A549 (cell line): ENCODE data around the gene MAP2K7. TPM values are rescaled to one million over a fixed set of nuclear protein-coding genes. Genes with fewer than 3 reads are reported as not detected.

Experiments used
- ATAC-seq, 2 experiments: fragments of 200-7000 bp in 1 of 2; fragments of >200 bp in 1 of 2; cut with Nextera tagmentation in 1 of 2; cut with Tn5 transposase in 1 of 2; 3 replicates each; pipeline versions ENCODE4 v1.8.0 to v1.9.1; 2018 to 2020; ENCODE audit warnings: mild to moderate bottlenecking in 1 of 2, moderate library complexity in 1 of 2
- CTCF ChIA-PET: fragments of 300-600 bp; sonication (Branson Sonifier 250); formaldehyde crosslinking; extraction: SDS; loops from one replicate; lab custom pipeline; 2021; ENCODE audit warnings: antibody characterized with exemption, inconsistent platforms; lab: Yijun Ruan, JAX
- POLR2A ChIA-PET: fragments of 350-600 bp; formaldehyde crosslinking; extraction: SDS; loops from one replicate; lab custom pipeline; 2021; ENCODE audit warnings: antibody characterized with exemption, inconsistent platforms; lab: Yijun Ruan, JAX
- DNase-seq, 2 experiments: peaks; one replicate each; pipeline versions ENCODE4 v3.0.0 to v3.0.0-alpha.2; 2011 to 2016; ENCODE audit warnings: low read depth in 1 of 2, low spot score in 1 of 2
- FAIRE-seq: peaks from 2 replicates; lab custom pipeline; 2011; peaks lifted over from hg19 to GRCh38; lab: Jason Lieb, UNC
- H3K27ac ChIP-seq, 2 experiments: fragments of >200 bp; sonication (Bioruptor Twin); formaldehyde crosslinking; 3 replicates each; pipeline ENCODE4 v1.5.1; 2016 to 2017
- H3K4me1 ChIP-seq: fragments of >200 bp; sonication (Bioruptor Twin); formaldehyde crosslinking; 3 replicates; pipeline ENCODE4 v1.6.1; 2016
- H3K4me2 ChIP-seq: fragments of >200 bp; sonication (Bioruptor Twin); formaldehyde crosslinking; 3 replicates; pipeline ENCODE4 v1.6.1; 2016
- H3K4me3 ChIP-seq: fragments of >200 bp; sonication (Bioruptor Twin); formaldehyde crosslinking; 3 replicates; pipeline ENCODE4 v1.5.1; 2016
- H3K9me3 ChIP-seq: fragments of >200 bp; sonication (Bioruptor Twin); formaldehyde crosslinking; 3 replicates; pipeline ENCODE4 v1.6.1; 2016
- CBX2 ChIP-seq: fragments of 200-600 bp; sonication (generic); IDR thresholded peaks from 2 replicates; pipeline ENCODE4 v1.6.1; 2016; ENCODE audit warnings: low read depth, mild to moderate bottlenecking, borderline replicate concordance
- CBX8 ChIP-seq: fragments of 200-600 bp; sonication (generic); IDR thresholded peaks from 2 replicates; pipeline ENCODE4 v1.6.1; 2016
- CHD4 ChIP-seq: fragments of 200-600 bp; sonication (generic); IDR thresholded peaks from 2 replicates; pipeline ENCODE4 v1.6.1; 2016; ENCODE audit warnings: antibody characterized with exemption, mild to moderate bottlenecking, borderline replicate concordance
- ELK1 ChIP-seq: fragments of 150-350 bp; IDR thresholded peaks from 2 replicates; pipeline ENCODE4 v1.6.1; 2014; ENCODE audit warnings: low read depth, mild to moderate bottlenecking, low read length
- EP300 ChIP-seq, 2 experiments: fragments of >200 bp; sonication (Bioruptor Twin); formaldehyde crosslinking; IDR thresholded peaks; 2 replicates in 1 of 2; 3 replicates in 1 of 2; pipeline ENCODE4 v1.6.1; 2016 to 2017
- ESRRA ChIP-seq: fragments of 150-350 bp; IDR thresholded peaks from 2 replicates; pipeline ENCODE4 v1.6.1; 2014; ENCODE audit warnings: mild to moderate bottlenecking, low read length, borderline replicate concordance
- FOSL2 ChIP-seq, 2 experiments: fragments of 450-650 bp in 1 of 2; fragments of >200 bp in 1 of 2; sonication (Bioruptor Twin) in 1 of 2; formaldehyde crosslinking; IDR thresholded peaks; 2 replicates each; pipeline versions ENCODE4 v1.5.0 to v1.6.1; 2016 to 2020; ENCODE audit warnings: mild to moderate bottlenecking in 1 of 2, moderate library complexity in 1 of 2
- HEYL ChIP-seq: fragments of 250-450 bp; sonication (Bioruptor Pico); IDR thresholded peaks from 2 replicates; pipeline ENCODE4 v1.8.0; 2021; ENCODE audit warnings: mild to moderate bottlenecking, moderate library complexity
- JUNB ChIP-seq: fragments of >200 bp; sonication (Bioruptor Twin); formaldehyde crosslinking; IDR thresholded peaks from 2 replicates; pipeline ENCODE4 v1.6.1; 2016
- KDM1A ChIP-seq: fragments of 200-600 bp; sonication (generic); IDR thresholded peaks from 2 replicates; pipeline ENCODE4 v1.6.1; 2016; ENCODE audit warnings: low read depth, mild to moderate bottlenecking
- RARB ChIP-seq: fragments of 250-450 bp; sonication (Bioruptor Pico); IDR thresholded peaks from 2 replicates; pipeline ENCODE4 v1.8.0; 2021; ENCODE audit warnings: mild to moderate bottlenecking, moderate library complexity
- RNF2 ChIP-seq: fragments of 200-600 bp; sonication (generic); IDR thresholded peaks from 2 replicates; pipeline ENCODE4 v1.6.1; 2016; ENCODE audit warnings: low read depth, mild to moderate bottlenecking, antibody characterized with exemption, moderate library complexity, borderline replicate concordance
- TFCP2L1 ChIP-seq: fragments of 250-450 bp; sonication (Bioruptor Pico); IDR thresholded peaks from 2 replicates; pipeline ENCODE4 v1.5.0; 2021; ENCODE audit warnings: mild to moderate bottlenecking
- ZNF302 ChIP-seq: fragments of 250-450 bp; sonication (Bioruptor Pico); IDR thresholded peaks from 2 replicates; pipeline ENCODE4 v1.9.0; 2021; ENCODE audit warnings: inconsistent platforms, mild to moderate bottlenecking, moderate library complexity
- WGBS: methylation state at CpG from one replicate; pipeline ENCODE4 v1.1.6; 2017; ENCODE audit errors: missing lambda C conversion rate; 5-methylcytosine and 5-hydroxymethylcytosine counted together
- polyA plus RNA-seq, 4 experiments: library from polyadenylated mRNA; depleted of rRNA in 3 of 4; stranded (reverse); fragments of >200 nt; fragmentation: RNase III in 1 of 4; extraction: RNeasy Plus Mini Kit Qiagen cat#74134 plus additional on column Dnase treatment in 1 of 4; gene quantifications; 2 replicates in 3 of 4; 3 replicates in 1 of 4; pipeline ENCODE4 v1.2.3, GENCODE V29; 2011 to 2017
- TF ChIP-seq, protein P1 (sequence below): IDR thresholded peaks from 2 replicates; pipeline ENCODE4 v1.6.1; 2012
- TF ChIP-seq, protein P2 (sequence below): fragments of >200 bp; sonication (Bioruptor Twin); formaldehyde crosslinking; IDR thresholded peaks from 3 replicates; pipeline ENCODE4 v1.5.1; 2016

MAP2K7 gene
- polyA plus RNA-seq, 2 of the 4 experiments (the other 2 are of a cell fraction) = 5.5 to 19.4 TPM

DNA sequence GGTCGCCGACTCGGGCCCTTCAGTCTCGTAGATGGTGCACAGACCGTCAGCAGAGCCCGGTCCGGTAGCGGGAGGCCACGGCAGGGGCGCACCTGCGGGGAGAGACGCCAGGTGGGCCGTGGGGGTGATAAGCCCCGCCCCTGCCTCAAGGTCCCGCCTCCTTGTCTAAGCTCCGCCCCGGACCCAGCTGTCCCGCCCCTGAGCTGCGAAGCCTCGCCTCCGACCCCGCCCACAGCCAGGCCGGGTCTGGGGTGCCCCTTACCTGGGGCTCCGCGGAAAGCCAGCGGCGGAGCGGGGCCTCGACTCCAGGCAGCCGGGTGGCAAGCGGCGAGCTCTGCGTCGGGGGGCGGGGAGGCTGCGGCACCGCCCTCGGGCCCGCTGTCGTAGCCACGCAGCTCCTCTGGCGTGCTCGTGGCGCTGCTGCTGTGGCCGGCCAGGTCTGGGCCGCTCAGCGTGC, 34.2 kb upstream of the MAP2K7 start:
- Histone ChIP-seq H3K4me1 (peaks cover 29% of the 10 kb centered on the region), H3K9me3 (no peaks in the 10 kb centered on the region), H3K27ac (peak overlapping the region; percentile 47 to 82; a peak in 5 of 6 replicates), H3K4me3 (peak overlapping the region; percentile 54), H3K4me2 (peak overlapping the region; percentile 81)
- DNase-seq (peak in 1 of 2 experiments; percentile 84), FAIRE-seq (no peak), ATAC-seq (peak; percentile 28 to 42)
- CTCF ChIA-PET = interaction anchor here (0.7 to 2.5 kb wide), 22 partner anchors 8 to 288 kb away, joined by 3 to 25 read pairs (median 8); partner anchors contain the start of genes MAP2K7, SNAPC2 and TIMM44
- TF ChIP-seq, protein P1, sequence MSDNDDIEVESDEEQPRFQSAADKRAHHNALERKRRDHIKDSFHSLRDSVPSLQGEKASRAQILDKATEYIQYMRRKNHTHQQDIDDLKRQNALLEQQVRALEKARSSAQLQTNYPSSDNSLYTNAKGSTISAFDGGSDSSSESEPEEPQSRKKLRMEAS = peak; percentile 27; the same call in 1 of the 2 replicates
- TF ChIP-seq TFCP2L1 (CRISPR knock-in tag) = no peak
- POLR2A ChIA-PET = interaction anchor here (0.9 to 2.2 kb wide), 7 partner anchors 17 to 363 kb away, joined by 3 to 10 read pairs (median 4); partner anchors contain the start of genes LRRC8E, MAP2K7, SNAPC2 and TIMM44
- no CpG with 5 or more reads among the region's 47 CpGs for WGBS

GRCh38 chr19:7869910-7870511, 33.7 kb upstream of the MAP2K7 start:
- ATAC-seq = peak; percentile 33 to 38
- H3K4me2 ChIP-seq = peak overlapping the region; percentile 81
- CTCF ChIA-PET = interaction anchor here (0.7 to 2.5 kb wide), 21 partner anchors 7 to 288 kb away, joined by 3 to 25 read pairs (median 10); partner anchors contain the start of genes MAP2K7, SNAPC2 and TIMM44
- DNase-seq = peak in 1 of 2 experiments; percentile 94
- POLR2A ChIA-PET = interaction anchor here (0.9 to 2.2 kb wide), 4 partner anchors 19 to 364 kb away, joined by 3 to 10 read pairs (median 5); partner anchors contain the start of genes LRRC8E, MAP2K7 and SNAPC2
- TF ChIP-seq CBX2 (no peak), CBX8 (no peak), CHD4 (no peak), ELK1 (no peak), EP300 (IDR thresholded peaks at IDR 0.05) (no peak), RARB (CRISPR knock-in tag) (no peak), KDM1A (no peak), ESRRA (no peak), TFCP2L1 (CRISPR knock-in tag) (no peak), HEYL (CRISPR knock-in tag) (no peak), JUNB (no peak), ZNF302 (no peak), FOSL2 (IDR thresholded peaks at IDR 0.05) (no peak), FOSL2 (CRISPR knock-in tag; IDR thresholded peaks at IDR 0.05) (no peak), RNF2 (no peak)
- TF ChIP-seq, protein P2, sequence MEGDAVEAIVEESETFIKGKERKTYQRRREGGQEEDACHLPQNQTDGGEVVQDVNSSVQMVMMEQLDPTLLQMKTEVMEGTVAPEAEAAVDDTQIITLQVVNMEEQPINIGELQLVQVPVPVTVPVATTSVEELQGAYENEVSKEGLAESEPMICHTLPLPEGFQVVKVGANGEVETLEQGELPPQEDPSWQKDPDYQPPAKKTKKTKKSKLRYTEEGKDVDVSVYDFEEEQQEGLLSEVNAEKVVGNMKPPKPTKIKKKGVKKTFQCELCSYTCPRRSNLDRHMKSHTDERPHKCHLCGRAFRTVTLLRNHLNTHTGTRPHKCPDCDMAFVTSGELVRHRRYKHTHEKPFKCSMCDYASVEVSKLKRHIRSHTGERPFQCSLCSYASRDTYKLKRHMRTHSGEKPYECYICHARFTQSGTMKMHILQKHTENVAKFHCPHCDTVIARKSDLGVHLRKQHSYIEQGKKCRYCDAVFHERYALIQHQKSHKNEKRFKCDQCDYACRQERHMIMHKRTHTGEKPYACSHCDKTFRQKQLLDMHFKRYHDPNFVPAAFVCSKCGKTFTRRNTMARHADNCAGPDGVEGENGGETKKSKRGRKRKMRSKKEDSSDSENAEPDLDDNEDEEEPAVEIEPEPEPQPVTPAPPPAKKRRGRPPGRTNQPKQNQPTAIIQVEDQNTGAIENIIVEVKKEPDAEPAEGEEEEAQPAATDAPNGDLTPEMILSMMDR = no peak
- peak overlapping the region; percentile 54 for H3K4me3 ChIP-seq
- peaks cover 29% of the 10 kb centered on the region for H3K4me1 ChIP-seq
- no peak for FAIRE-seq
- no peaks in the 10 kb centered on the region for H3K9me3 ChIP-seq
- WGBS = 0% methylated on average over 4 of the region's 30 CpGs
- H3K27ac ChIP-seq = peak overlapping the region; percentile 47 to 82; a peak in 5 of 6 replicates
